NT2/D1 (cell line): ENCODE results near the gene SHOC1.

ENCODE experiments used
- DNase-seq: peaks from one replicate; pipeline ENCODE4 v3.0.0-alpha.2; 2011; ENCODE audit warnings: low read depth, low spot score
- H3K27me3 ChIP-seq: 2 replicates; pipeline ENCODE4 v1.6.0; 2011; ENCODE audit warnings: mild to moderate bottlenecking; ENCODE audit not compliant: insufficient read length, insufficient read depth
- H3K36me3 ChIP-seq: 2 replicates; pipeline ENCODE4 v1.6.1; 2011; ENCODE audit warnings: mild to moderate bottlenecking, low read length, mixed read lengths; ENCODE audit not compliant: insufficient read depth, insufficient read length
- H3K4me1 ChIP-seq: 2 replicates; pipeline ENCODE4 v1.5.1; 2011; ENCODE audit not compliant: insufficient read depth, insufficient read length
- H3K4me3 ChIP-seq: 2 replicates; pipeline ENCODE4 v1.5.1; 2011; ENCODE audit warnings: low read depth; ENCODE audit not compliant: insufficient read length
- H3K9ac ChIP-seq: 2 replicates; pipeline ENCODE4 v1.6.0; 2011; ENCODE audit warnings: low read depth; ENCODE audit not compliant: insufficient read length
- H3K9me3 ChIP-seq: 2 replicates; pipeline ENCODE4 v1.5.1; 2011; ENCODE audit warnings: mild to moderate bottlenecking, low read length; ENCODE audit not compliant: insufficient read depth
- SUZ12 ChIP-seq: IDR thresholded peaks from 2 replicates; pipeline ENCODE4 v1.6.1; 2011; ENCODE audit not compliant: insufficient read length, insufficient read depth; ENCODE audit errors: extremely low read depth
- YY1 ChIP-seq: IDR thresholded peaks from 2 replicates; pipeline ENCODE4 v1.6.1; 2011; ENCODE audit not compliant: insufficient read length, insufficient read depth
- ZNF274 ChIP-seq: IDR thresholded peaks from 2 replicates; pipeline ENCODE4 v1.6.1; 2011; ENCODE audit warnings: mild to moderate bottlenecking, low read depth, low read length

SHOC1 gene

DNA sequence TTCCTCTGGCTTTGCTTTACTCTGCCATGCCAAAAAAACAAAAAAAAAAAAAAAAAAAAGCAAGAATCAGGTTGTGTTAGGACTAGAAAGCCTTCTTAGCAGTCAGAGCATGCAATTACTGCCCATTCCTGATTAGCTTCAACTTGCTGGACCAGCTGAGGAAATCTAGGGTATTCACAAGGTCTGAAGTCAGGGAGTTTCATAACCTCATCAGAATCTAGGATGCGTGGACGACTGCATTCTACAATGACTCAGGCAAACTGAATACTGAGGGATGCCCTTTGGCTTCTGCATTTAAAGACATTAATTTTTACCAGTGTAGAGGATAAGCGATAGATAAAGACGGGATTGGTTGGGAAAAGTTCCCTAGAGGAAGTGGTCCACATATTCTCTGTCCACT lies 39.2 kb upstream of the SHOC1 start:
- no peak for DNase-seq
- no peak for TF ChIP-seq ZNF274
- no peak for TF ChIP-seq SUZ12
- TF ChIP-seq YY1 = no peak
- H3K27me3 ChIP-seq = no peaks in the 10 kb centered on the region
- no peak overlapping the region for H3K9ac ChIP-seq
- no peak overlapping the region for H3K4me3 ChIP-seq
- no peaks in the 10 kb centered on the region for H3K36me3 ChIP-seq
- H3K9me3 ChIP-seq = no peaks in the 10 kb centered on the region
- H3K4me1 ChIP-seq = no peaks in the 10 kb centered on the region

DNA sequence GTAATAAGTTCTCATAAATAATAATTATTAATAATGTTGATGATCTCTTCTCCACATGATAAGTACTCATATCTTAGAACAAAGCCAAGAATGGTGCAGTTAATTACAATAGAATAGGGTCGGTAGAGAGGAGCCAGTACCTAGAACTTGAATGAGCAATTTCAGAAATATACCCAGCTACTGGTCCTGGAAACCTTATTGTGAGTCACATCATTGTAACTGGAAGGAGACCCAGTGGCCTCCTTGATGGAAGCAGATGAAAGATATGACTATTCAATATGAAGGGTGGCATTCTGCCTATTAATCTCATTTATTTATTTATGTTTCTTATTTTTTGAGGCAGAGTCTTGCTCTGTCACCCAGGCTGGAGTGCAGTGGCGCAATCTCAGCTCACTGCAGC lies 37.7 kb upstream of the SHOC1 start:
- TF ChIP-seq YY1 = no peak
- no peak for TF ChIP-seq SUZ12
- TF ChIP-seq ZNF274 = no peak
- H3K4me1 ChIP-seq = no peaks in the 10 kb centered on the region
- H3K9me3 ChIP-seq = no peaks in the 10 kb centered on the region
- H3K4me3 ChIP-seq = no peak overlapping the region
- no peak for DNase-seq
- no peaks in the 10 kb centered on the region for H3K36me3 ChIP-seq
- no peaks in the 10 kb centered on the region for H3K27me3 ChIP-seq
- no peak overlapping the region for H3K9ac ChIP-seq

DNA sequence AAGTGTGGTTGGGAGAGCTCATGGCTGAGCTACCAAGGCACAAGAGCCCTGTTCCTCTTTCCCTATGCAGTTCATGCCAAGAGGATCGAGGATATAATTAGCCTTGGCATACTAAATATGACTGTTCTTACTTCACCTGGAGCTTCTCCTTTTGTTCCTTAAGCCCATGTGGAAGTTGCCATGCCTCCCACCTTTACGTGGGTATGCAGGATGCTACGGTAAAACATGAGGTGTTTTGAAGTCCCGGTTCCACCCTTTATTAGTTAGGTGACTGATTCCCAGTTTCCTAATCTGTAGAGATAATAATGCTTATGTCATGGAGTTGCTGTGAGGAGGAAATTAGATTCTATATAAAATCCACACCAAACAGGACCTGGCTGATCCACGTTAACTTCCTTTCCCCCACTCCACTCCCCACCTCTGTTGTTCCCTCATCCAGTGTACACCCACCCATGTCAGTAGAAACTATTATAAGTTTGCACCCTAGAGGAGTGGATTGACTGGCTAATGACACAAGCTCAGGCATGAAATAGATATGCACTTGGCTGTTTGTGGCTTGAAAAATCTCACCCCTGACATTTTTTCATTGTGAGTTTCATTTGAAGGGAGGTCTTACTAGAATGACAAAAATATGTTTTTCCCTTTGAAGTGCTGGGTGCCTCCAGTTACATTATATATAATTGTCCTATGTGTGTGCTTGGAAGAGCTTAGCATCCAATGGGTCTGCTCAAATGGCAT lies 36.8 kb upstream of the SHOC1 start:
- DNase-seq = no peak
- Histone ChIP-seq H3K9me3 (no peaks in the 10 kb centered on the region), H3K36me3 (no peaks in the 10 kb centered on the region), H3K4me1 (no peaks in the 10 kb centered on the region), H3K4me3 (no peak overlapping the region), H3K9ac (no peak overlapping the region), H3K27me3 (no peaks in the 10 kb centered on the region)
- no peak for TF ChIP-seq YY1

DNA sequence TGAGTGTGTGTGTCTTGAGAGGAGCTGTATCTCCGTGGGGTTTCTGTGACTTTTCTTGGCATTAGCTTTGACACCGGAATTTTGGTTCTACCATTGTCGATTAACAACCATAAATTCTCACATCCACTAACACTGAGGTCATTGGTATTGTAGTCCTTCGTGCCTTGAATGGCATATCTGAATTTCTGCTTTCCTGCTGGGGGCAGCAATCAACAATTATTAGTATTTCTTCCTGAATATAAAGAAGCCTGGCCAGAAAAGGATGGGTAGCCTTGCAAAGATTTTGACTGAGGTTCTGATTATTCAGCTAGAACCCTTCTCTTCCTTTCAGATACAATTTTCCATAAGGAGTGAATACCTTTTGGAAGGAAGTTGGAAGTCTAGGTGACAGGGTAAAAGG lies 33.5 kb upstream of the SHOC1 start:
- no peaks in the 10 kb centered on the region for H3K9me3 ChIP-seq
- H3K27me3 ChIP-seq = no peaks in the 10 kb centered on the region
- H3K36me3 ChIP-seq = no peaks in the 10 kb centered on the region
- TF ChIP-seq SUZ12 (no peak), ZNF274 (no peak)
- DNase-seq = no peak
- H3K4me1 ChIP-seq = no peaks in the 10 kb centered on the region
- H3K9ac ChIP-seq = no peak overlapping the region
- no peak overlapping the region for H3K4me3 ChIP-seq

DNA sequence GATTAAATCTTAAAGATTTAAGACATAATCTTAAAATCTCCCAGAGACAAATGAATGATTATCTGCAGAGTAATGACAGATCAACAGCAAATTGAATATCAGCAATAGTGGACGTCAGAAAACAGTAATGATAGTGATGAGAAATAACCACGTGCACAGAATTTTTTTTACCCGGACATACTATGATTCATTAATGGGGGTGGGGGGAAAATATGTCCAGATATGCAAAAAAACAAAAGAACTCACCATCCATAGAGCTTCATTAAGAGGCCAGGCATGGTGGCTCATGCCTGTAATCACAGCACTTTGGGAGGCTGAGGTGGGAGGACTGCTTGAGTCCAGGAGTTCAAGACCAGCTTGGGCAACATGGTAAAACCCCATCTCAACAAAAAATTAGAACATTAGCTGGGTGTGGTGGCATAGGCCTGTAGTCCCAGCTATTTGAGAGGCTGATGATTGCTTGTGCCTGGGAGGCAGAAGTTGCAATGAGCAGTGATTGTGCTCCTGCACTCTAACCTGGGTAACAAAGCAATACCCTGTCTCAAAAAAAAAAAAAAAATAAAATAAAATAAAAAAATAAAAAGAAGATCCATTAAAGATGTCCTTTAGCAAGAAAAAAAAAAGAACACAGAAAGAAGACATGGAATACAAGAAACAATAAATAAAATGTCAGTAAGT lies 30.9 kb upstream of the SHOC1 start:
- no peaks in the 10 kb centered on the region for H3K4me1 ChIP-seq
- no peak overlapping the region for H3K9ac ChIP-seq
- TF ChIP-seq ZNF274 (no peak), YY1 (no peak), SUZ12 (no peak)
- H3K27me3 ChIP-seq = no peaks in the 10 kb centered on the region
- H3K36me3 ChIP-seq = no peaks in the 10 kb centered on the region
- no peak for DNase-seq
- no peaks in the 10 kb centered on the region for H3K9me3 ChIP-seq
- no peak overlapping the region for H3K4me3 ChIP-seq

DNA sequence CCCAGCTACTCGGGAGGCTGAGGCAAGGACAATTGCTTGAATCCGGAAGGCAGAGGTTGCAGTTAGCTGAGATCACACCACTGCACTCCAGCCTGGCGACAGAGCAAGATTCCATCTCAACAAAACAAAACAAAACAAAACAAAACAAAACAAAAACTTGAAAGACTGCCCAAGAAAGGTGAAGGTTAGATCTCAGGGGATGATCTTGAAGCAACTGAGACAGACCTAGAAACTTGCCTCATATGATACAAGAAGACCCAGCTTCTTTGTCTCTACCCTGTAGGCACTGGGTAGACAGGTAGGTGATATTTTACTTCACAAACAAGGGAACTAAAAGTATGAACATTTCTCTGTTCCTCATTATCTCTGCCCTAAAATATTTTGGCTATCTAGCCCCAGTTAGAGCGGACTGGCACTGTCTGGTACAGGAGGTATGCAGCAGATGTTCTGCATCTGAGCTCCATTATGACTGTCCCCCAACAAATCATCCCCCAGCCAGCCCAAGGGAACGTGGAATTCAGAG lies 26.3 kb upstream of the SHOC1 start:
- no peak overlapping the region for H3K4me3 ChIP-seq
- DNase-seq = no peak
- H3K4me1 ChIP-seq = no peaks in the 10 kb centered on the region
- no peaks in the 10 kb centered on the region for H3K36me3 ChIP-seq
- H3K27me3 ChIP-seq = no peaks in the 10 kb centered on the region
- H3K9ac ChIP-seq = no peak overlapping the region
- TF ChIP-seq ZNF274 = no peak
- TF ChIP-seq YY1 = no peak
- TF ChIP-seq SUZ12 = no peak
- no peaks in the 10 kb centered on the region for H3K9me3 ChIP-seq

DNA sequence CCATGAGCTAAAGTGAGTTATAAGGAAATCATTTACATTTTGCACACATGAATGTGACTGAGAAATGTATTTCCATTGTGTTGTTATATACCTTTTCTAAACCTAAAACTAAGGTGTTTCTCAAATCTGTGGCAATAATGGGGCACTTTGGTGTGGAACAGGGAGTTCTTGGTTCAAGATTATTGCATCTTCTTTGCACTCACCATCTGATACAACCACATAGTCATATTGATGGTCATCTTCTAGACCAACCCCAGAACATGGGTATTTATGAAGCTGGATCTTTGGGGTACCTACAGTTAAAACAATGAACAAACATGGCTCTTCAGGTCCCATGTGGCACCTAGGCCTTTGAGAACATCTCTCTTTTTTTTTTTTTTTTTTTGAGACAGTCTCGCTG lies 24.6 kb upstream of the SHOC1 start:
- H3K27me3 ChIP-seq = no peaks in the 10 kb centered on the region
- DNase-seq = no peak
- H3K4me3 ChIP-seq = no peak overlapping the region
- no peak overlapping the region for H3K9ac ChIP-seq
- no peaks in the 10 kb centered on the region for H3K4me1 ChIP-seq
- no peaks in the 10 kb centered on the region for H3K9me3 ChIP-seq
- no peaks in the 10 kb centered on the region for H3K36me3 ChIP-seq
- TF ChIP-seq SUZ12 (no peak), ZNF274 (no peak), YY1 (no peak)
